ENCODE measurements around the gene LUC7L2. TPM values are rescaled to one million over a fixed set of nuclear protein-coding genes. Genes with fewer than 3 reads are reported as not detected.

The LUC7L2 gene
- total RNA-seq, 2 donors from 2014 or later, result 71.0 to 76.0 TPM

GRCh38 chr7:139417478-139417877, 57.8 kb downstream of the LUC7L2 start:
- no peak for TF ChIP-seq CTCF (conservative IDR thresholded peaks at IDR 0.05)

DNA sequence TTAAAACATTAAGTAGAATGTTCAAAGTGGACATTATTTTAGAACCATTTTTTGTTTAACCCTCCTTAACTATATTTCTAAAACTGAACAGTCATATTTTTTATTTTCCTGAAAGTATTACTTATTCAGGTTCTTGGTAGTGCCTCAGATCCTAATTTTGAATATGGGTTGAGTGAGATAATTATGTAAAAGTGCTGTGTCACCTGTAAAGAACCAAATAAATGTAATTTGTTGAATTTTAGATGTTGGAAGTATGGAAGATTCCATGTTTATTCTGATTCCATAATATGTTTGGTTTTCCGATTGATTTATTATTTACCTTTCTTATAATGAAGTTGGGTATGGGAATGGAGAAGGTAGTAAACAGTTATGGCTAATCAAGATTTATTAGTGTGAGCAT, 61.4 kb downstream of the LUC7L2 start:
- Histone ChIP-seq H3K9me3 (ENCODE audit: control insufficient read depth, low read length) (no peaks in the 10 kb centered on the region), H3K9ac (ENCODE audit: extremely low read depth, low read length, poor library complexity, severe bottlenecking) (no peak overlapping the region), H3K4me1 (ENCODE audit: control insufficient read depth, insufficient read depth, low read length) (no peaks in the 10 kb centered on the region), H3K27ac (ENCODE audit: low read depth, low read length) (no peak overlapping the region), H3K4me3 (ENCODE audit: low read length) (no peak overlapping the region), H3K27me3 (ENCODE audit: control insufficient read depth, insufficient read depth, low read length, poor library complexity, severe bottlenecking) (no peaks in the 10 kb centered on the region), H3K36me3 (ENCODE audit: control insufficient read depth, insufficient read depth, low read length) (peaks cover 81% of the 10 kb centered on the region)
- no peak for DNase-seq
- peaks cover 5% of the 10 kb centered on the region for H3K4me1 Mint-ChIP-seq
- peaks cover 59% of the 10 kb centered on the region for H3K36me3 Mint-ChIP-seq (ENCODE audit: low read depth)
- H3K27ac Mint-ChIP-seq, result no peak overlapping the region
- H3K9me3 Mint-ChIP-seq, result no peaks in the 10 kb centered on the region
- no peak overlapping the region for H3K4me3 Mint-ChIP-seq
- 100% methylated on average over 1 of the region's 1 CpG for WGBS, 2 experiments (ENCODE audit: insufficient coverage in 1 of 2, insufficient read length in 1 of 2)
- H3K27me3 Mint-ChIP-seq (ENCODE audit: insufficient read depth), result no peaks in the 10 kb centered on the region
- no peak for TF ChIP-seq CTCF (conservative IDR thresholded peaks at IDR 0.05)

More at GRCh38 chr7:139417478-139417877, 57.8 kb downstream of the LUC7L2 start:
- Histone ChIP-seq H3K36me3 (ENCODE audit: control insufficient read depth, insufficient read depth, low read length) (peaks cover 89% of the 10 kb centered on the region), H3K4me1 (ENCODE audit: control insufficient read depth, insufficient read depth, low read length) (no peaks in the 10 kb centered on the region), H3K27ac (ENCODE audit: low read depth, low read length) (no peak overlapping the region), H3K4me3 (ENCODE audit: low read length) (no peak overlapping the region), H3K9me3 (ENCODE audit: control insufficient read depth, low read length) (no peaks in the 10 kb centered on the region), H3K27me3 (ENCODE audit: control insufficient read depth, insufficient read depth, low read length, poor library complexity, severe bottlenecking) (no peaks in the 10 kb centered on the region), H3K9ac (ENCODE audit: extremely low read depth, low read length, poor library complexity, severe bottlenecking) (no peak overlapping the region)
- H3K27ac Mint-ChIP-seq, result peak overlapping the region; percentile 79
- no peaks in the 10 kb centered on the region for H3K27me3 Mint-ChIP-seq (ENCODE audit: insufficient read depth)
- WGBS, 2 experiments (ENCODE audit: insufficient coverage in 1 of 2, insufficient read length in 1 of 2), result 96 to 100% methylated on average over 15 of the region's 15 CpGs
- peaks cover 6% of the 10 kb centered on the region for H3K4me1 Mint-ChIP-seq
- no peak for DNase-seq
- H3K36me3 Mint-ChIP-seq (ENCODE audit: low read depth), result peaks cover 69% of the 10 kb centered on the region
- H3K9me3 Mint-ChIP-seq, result no peaks in the 10 kb centered on the region
- no peak overlapping the region for H3K4me3 Mint-ChIP-seq

DNA sequence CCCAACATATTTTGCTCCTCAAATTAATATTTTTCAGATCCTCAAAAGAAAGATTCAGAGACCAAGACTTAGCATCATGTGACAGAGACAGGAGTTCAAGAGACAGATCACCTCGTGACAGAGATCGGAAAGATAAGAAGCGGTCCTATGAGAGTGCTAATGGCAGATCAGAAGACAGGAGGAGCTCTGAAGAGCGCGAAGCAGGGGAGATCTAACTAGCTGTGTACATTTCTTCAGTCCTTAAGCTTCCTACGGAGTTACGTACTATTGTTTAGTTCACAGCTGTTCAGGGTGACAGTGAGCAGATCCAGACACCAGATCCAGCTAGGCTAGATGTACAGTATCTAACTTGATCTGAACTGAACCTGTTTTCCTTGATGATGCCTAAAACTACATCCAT, 62.4 kb downstream of the LUC7L2 start:
- no peak for TF ChIP-seq CTCF (conservative IDR thresholded peaks at IDR 0.05)
- no peaks in the 10 kb centered on the region for H3K4me1 Mint-ChIP-seq
- no peaks in the 10 kb centered on the region for H3K4me1 ChIP-seq (ENCODE audit: control insufficient read depth, insufficient read depth, low read length)
- 96 to 98% methylated on average over 7 of the region's 7 CpGs for WGBS, 2 experiments (ENCODE audit: insufficient coverage in 1 of 2, insufficient read length in 1 of 2)
- peaks cover 53% of the 10 kb centered on the region for H3K36me3 Mint-ChIP-seq (ENCODE audit: low read depth)
- H3K27me3 Mint-ChIP-seq (ENCODE audit: insufficient read depth), result no peaks in the 10 kb centered on the region
- DNase-seq, result no peak
- no peak overlapping the region for H3K4me3 ChIP-seq (ENCODE audit: low read length)
- H3K4me3 Mint-ChIP-seq, result no peak overlapping the region
- H3K27ac Mint-ChIP-seq, result no peak overlapping the region
- peaks cover 73% of the 10 kb centered on the region for H3K36me3 ChIP-seq (ENCODE audit: control insufficient read depth, insufficient read depth, low read length)
- no peak overlapping the region for H3K27ac ChIP-seq (ENCODE audit: low read depth, low read length)
- no peak overlapping the region for H3K9ac ChIP-seq (ENCODE audit: extremely low read depth, low read length, poor library complexity, severe bottlenecking)
- H3K27me3 ChIP-seq (ENCODE audit: control insufficient read depth, insufficient read depth, low read length, poor library complexity, severe bottlenecking), result no peaks in the 10 kb centered on the region
- no peaks in the 10 kb centered on the region for H3K9me3 Mint-ChIP-seq
- no peaks in the 10 kb centered on the region for H3K9me3 ChIP-seq (ENCODE audit: control insufficient read depth, low read length)
